Measurements from ENCODE around the gene EGLN1.

The EGLN1 gene

DNA sequence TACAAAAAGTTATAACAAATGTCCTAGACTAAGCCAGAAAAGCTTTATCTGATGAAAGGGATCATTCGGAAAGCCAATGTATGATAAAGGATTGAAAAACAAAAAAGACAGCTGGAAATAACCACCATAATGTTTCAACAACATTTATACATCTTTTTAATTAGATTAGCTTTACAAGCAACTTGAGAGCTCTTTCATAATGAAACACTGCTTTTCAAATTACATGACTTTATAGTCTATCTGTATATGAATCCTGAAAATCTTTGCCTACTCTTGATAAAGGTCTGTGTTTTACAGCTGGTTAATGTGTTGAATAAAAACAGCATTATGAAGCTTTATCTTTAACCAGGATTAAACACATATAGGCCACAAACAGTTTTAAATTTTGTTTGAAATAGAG, 58.5 kb downstream of the EGLN1 start:
- H3K4me3 ChIP-seq (replicated peaks; ENCODE audit: low read depth, low read length) = no peak overlapping the region
- no peak for DNase-seq (ENCODE audit: extremely low read depth, low read depth)
- TF ChIP-seq, protein P1, sequence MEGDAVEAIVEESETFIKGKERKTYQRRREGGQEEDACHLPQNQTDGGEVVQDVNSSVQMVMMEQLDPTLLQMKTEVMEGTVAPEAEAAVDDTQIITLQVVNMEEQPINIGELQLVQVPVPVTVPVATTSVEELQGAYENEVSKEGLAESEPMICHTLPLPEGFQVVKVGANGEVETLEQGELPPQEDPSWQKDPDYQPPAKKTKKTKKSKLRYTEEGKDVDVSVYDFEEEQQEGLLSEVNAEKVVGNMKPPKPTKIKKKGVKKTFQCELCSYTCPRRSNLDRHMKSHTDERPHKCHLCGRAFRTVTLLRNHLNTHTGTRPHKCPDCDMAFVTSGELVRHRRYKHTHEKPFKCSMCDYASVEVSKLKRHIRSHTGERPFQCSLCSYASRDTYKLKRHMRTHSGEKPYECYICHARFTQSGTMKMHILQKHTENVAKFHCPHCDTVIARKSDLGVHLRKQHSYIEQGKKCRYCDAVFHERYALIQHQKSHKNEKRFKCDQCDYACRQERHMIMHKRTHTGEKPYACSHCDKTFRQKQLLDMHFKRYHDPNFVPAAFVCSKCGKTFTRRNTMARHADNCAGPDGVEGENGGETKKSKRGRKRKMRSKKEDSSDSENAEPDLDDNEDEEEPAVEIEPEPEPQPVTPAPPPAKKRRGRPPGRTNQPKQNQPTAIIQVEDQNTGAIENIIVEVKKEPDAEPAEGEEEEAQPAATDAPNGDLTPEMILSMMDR (IDR thresholded peaks at IDR 0.05; ENCODE audit: low read depth, low read length, missing control alignments) = no peak

DNA sequence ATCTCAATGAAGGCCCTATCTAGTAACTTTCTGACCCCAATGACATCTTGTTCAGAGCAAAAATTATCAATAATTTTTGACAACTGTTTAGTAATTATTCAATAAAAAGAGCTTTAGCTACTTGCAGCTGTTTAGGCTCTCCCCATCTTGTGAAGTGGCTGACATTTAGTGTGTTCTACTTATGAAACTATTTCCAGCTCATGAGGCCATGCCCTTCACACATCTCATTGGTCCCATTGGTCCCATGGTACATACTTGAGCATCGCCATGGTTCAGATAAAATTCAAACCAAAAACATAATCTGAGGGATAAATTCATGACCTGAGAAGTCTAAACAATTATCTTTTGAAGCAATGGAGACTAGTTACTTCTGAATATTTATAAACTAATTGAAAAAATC, 59.8 kb downstream of the EGLN1 start:
- H3K4me3 ChIP-seq (replicated peaks; ENCODE audit: low read depth, low read length) = no peak overlapping the region
- TF ChIP-seq, protein P1 (IDR thresholded peaks at IDR 0.05; ENCODE audit: low read depth, low read length, missing control alignments) = no peak

DNA sequence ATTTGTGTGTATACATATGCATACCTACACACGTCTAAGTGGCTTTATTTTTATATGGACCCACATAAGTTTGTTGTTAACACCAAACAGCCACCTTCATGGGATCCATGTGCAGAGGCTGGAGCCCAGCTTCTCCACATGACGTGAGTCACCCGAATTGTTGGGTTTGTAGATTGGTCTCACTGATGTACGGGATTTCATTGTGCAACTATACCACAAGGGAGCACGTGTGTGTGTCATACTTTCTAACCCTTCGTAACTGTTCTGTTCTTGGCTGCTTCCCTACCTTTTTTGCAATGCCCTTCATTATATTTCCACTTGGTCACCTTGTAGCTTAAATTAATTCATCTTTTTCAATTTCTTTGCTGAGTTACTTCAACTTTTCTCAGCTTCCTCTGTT, 63.0 kb downstream of the EGLN1 start:
- TF ChIP-seq, protein P1 (IDR thresholded peaks at IDR 0.05; ENCODE audit: low read depth, low read length, missing control alignments) = no peak
- H3K4me3 ChIP-seq (replicated peaks; ENCODE audit: low read depth, low read length) = no peak overlapping the region
- DNase-seq (ENCODE audit: extremely low read depth, low read depth) = peak; percentile 49

More for the DNA sequence above, 59.8 kb downstream of the EGLN1 start:
- DNase-seq (ENCODE audit: extremely low read depth, low read depth) = no peak

DNA sequence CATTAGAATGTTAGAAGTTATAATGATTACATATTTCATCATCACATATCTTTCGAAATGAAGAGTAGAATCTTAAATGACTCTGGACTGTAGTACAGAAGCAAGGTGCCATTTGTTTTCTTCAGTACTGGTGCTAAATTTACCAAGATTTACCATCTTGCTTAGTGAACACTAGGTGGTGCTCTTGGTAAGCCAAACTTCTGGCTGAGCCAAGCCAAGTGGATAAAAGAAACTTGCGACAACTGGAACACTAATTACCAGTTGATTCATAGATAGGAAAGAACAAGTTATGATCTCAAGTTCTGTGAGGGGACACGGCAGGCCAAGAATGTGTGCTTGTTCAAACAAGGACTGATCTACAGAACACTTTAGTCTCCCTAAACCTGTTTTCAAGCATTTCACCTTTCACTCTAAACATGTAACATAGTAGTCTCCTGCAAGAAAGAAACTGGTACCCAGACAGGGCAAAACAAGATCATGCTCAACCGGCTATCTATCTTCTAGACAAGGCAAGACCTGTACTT, 64.2 kb downstream of the EGLN1 start:
- TF ChIP-seq, protein P1 (IDR thresholded peaks at IDR 0.05; ENCODE audit: low read depth, low read length, missing control alignments) = peak; percentile 71
- no peak overlapping the region for H3K4me3 ChIP-seq (replicated peaks; ENCODE audit: low read depth, low read length)
- no peak for DNase-seq (ENCODE audit: extremely low read depth, low read depth)

DNA sequence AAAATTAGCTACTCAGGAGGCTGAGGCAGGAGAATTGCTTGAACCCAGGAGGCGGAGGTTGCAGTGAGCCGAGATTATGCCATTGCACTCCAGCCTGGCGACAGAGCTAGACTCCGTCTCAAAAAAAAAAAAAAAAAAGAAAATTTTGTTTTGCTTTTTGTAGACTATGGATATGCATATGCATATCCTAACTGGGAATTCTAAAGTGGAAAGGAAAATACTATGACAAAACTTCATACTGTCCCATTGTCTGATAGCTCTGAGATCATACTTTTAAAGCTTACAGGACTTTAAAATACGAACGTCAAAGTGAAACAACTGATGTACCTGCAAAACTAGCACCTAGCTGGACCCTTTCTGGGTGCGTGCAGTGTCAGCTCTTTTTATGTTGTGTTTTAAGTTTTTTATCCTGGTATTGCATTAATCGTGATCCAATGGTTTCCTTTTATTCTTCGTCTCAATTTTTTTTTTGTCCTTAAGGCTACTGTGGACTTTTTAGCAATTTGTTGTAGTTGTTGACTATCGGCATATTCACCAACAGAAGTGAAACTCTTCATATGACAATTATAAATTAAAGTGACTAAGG, 64.8 kb downstream of the EGLN1 start:
- H3K4me3 ChIP-seq (replicated peaks; ENCODE audit: low read depth, low read length) = no peak overlapping the region
- TF ChIP-seq, protein P1 (IDR thresholded peaks at IDR 0.05; ENCODE audit: low read depth, low read length, missing control alignments) = no peak

DNA sequence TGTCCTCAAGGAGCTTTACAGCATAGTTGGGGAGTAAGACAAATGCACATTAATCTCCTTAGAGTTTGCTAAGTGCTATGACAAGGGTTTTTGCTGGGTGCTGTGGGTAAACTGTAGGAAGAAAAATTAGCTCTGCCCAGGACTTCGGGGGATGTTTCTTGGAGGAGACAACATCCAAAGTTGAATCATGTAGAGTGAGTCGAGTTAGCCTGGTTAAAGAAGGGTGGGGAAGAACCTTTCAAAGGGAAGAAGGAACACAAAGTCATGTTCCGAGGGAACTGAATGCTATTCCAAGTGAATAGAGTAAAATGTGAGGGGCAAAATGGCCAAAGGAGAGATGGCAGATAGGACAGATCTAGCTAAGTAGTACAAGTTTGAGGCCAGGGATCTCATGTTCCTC, 66.9 kb downstream of the EGLN1 start:
- DNase-seq (ENCODE audit: extremely low read depth, low read depth) = no peak
- no peak overlapping the region for H3K4me3 ChIP-seq (replicated peaks; ENCODE audit: low read depth, low read length)
- TF ChIP-seq, protein P1 (IDR thresholded peaks at IDR 0.05; ENCODE audit: low read depth, low read length, missing control alignments) = no peak

More for the DNA sequence above, 64.8 kb downstream of the EGLN1 start:
- DNase-seq (ENCODE audit: extremely low read depth, low read depth) = no peak
